HL-60/S4 treated with phorbol 12-myristate 13-acetate at 8.2 ng/mL for 4 days and 3 days (cell line): Measurements from ENCODE around the gene VPREB1.
"Not testable (repeated sequence)": the region's sequence is repeated elsewhere in the genome, so short reads cannot be mapped to it uniquely, and the experiment has no call there.

Experiments
- in situ Hi-C: fragments of 300-500 bp; cut with MboI; formaldehyde crosslinking; loops from 2 replicates; pipeline ENCODE4 v1.15.0; 2022; ENCODE audit warnings: low sequenced_read_pairs

Gene VPREB1

DNA sequence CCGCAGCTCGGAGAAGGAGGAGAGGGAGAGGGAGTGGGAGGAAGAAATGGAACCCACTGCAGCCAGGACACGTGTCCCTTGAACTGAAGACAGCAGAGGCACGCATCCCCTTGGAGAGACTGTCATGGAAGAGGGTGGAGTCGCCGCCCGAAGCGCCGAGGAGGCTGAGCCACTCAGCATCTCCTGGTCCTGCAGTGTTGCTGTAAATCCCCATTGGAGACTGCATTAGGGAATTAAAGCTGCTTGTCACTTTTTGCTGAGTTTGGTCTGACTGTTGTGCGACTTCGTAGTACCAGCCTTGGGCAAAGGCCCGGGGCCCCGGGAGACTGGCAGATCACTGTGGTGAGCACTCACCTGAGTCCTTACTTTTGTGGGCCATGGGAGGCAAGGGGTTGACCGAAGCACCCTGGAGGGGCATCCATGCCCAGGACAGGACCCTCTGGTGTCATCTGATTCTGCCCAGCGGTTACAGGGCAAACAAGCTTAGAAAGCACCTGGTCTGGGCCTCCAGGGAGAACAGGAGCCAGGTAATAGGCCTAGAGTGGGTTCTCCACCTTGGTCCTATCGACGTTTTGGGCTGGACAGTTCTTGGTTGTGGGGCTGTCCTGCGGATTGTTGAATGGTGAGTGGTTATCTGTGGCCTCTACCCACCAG, 797 bp downstream of the VPREB1 start:
- in situ Hi-C loops, result no loop called here

GRCh38 chr22:22245935-22246525, 1.4 kb downstream of the VPREB1 start:
- in situ Hi-C loops, result no loop called here

GRCh38 chr22:22246706-22247105, 2.1 kb downstream of the VPREB1 start:
- in situ Hi-C loops, result no loop called here

DNA sequence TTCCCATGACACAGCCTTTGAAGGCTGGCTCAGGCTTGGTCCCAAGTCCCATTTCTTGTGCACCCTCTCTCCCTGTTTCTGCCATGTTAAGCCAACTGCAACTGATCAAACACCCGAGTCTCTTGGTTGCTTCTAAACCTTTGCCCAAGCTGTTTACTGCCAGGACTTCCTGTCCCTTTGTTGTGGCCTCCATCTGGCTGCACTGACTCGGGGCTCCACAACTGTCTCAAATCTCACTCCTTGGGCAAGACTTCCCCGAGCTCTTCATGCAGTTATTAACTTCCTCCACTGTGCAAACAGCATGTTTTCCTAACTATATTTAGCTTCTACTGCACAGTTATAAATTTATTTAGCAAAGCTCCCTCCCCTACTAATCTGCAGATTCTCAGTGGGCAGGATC, 4.3 kb downstream of the VPREB1 start:
- in situ Hi-C loops, result no loop called here

GRCh38 chr22:22250651-22251050, 6.1 kb downstream of the VPREB1 start:
- in situ Hi-C loops, result not testable (repeated sequence)

DNA sequence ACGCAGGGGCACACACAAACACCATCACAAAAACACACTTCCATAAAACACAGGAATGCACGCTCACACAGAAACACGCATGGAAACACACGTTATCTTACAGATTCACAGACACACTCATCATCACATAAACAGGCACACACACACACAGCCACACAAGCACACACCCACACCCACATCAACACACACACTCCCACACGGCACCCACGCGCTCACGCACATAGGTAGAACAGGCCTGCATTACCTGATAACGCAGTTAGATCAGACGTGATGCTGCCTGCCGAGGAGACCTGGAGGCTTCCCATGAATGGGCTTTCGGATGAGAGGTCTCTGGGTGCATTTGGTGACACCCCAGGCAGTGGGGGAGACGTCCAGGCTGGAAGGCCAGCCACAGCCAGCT, 11.5 kb downstream of the VPREB1 start:
- in situ Hi-C loops, result not testable (repeated sequence)

- in situ Hi-C loops, result not testable (repeated sequence)
Measured at GRCh38 chr22:22258597-22259415, 14.2 kb downstream of the VPREB1 start.

GRCh38 chr22:22260169-22260568, 15.6 kb downstream of the VPREB1 start:
- in situ Hi-C loops, result not testable (repeated sequence)

DNA sequence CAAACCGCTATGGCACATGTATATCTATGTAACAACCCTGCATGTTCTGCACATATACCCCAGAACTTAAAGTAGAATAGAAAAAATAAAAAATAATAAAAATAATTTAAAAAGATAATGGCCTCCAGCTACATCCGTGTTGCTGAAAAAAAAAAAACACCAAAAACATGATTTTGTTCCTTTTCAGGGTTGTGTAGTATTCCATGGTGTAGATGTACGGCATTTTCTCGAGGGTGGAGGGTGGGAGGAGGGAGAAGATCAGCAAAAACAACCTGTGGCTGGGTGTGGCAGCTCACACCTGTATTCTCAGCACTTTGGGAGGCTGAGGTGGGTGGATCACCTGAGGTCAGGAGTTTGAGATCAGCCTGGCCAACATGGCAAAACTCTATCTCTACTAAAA, 16.0 kb downstream of the VPREB1 start:
- in situ Hi-C loops, result not testable (repeated sequence)

DNA sequence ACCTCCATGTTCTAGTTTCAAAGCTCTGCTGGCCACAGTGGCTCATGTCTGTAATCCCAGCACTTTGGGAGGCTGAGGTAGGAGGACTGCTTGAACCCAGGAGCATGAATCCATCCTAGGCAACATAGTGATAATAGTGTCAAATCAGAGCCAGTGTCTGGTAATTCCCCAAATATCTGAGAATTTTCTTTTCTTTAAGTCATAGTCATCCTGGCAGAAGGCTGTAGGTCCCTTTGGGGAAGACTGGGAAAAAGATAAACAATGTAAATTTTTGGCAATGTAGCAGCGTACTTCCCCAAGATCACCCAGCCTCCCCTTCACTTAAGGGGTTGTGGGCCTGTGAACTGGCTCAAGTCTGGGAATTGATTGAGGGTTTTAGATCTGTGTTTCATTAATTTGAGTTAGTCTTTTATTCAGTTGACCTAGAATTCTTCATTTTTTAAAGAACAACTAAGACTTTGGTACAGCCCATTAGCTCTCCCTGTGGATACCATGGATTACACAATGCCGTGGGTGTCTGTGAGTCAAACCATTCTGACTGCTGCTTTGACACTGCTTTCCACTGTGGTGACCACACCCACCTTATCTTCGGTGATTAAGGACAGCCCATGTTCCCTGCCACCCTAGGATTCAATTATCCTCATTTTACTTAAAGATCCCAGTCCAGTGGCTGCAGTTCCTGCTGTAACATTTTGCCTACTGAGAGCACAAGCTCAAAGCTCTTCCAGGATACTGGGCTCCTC, 17.9 kb downstream of the VPREB1 start:
- in situ Hi-C loops, result not testable (repeated sequence)

- in situ Hi-C loops, result not testable (repeated sequence)
Measured at GRCh38 chr22:22263823-22264222, 19.2 kb downstream of the VPREB1 start.

- in situ Hi-C loops, result not testable (repeated sequence)
Measured at GRCh38 chr22:22270036-22270676, 25.6 kb downstream of the VPREB1 start.

DNA sequence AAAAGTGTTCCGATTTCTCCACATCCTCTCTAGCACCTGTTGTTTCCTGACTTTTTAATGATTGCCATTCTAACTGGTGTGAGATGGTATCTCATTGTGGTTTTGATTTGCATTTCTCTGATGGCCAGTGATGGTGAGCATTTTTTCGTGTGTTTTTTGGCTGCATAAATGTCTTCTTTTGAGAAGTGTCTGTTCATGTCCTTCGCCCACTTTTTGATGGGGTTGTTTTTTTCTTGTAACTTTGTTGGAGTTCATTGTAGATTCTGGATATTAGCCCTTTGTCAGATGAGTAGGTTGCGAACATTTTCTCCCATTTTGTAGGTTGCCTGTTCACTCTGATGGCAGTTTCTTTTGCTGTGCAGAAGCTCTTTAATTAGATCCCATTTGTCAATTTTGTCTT, 32.8 kb downstream of the VPREB1 start:
- in situ Hi-C loops, result not testable (repeated sequence)

DNA sequence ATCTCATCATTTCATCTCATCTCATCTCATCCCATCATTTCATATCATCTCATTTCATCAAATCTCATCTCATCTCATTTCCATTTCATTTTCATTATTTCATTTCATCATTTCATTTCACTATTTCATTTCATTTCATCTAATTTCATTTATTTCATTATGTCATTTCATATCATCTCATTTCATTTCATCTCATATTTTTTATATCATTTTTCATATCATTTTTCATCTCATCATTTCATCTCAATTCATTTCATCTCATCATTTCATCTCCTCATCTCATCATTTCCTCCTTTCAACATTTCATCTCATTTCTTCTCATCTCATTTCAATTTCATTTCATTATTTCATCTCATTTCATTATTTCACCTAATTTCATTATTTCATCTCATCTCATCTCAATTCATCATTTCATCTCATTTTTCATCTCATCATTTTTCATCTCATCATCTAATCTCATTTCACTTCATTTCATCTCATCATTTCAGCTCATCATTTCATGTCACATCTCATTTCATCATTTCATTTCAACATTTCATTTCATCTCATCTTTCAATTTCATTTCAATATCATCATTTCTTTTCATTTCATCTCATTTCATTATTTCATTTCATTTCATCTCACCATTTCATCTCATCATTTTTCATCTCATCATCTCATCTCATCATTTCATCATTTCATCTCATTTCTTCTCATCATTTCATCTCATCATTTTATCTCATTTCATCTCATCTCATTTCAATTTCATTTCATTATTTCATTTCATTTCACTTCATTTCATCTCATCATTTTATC, 40.6 kb downstream of the VPREB1 start:
- in situ Hi-C loops, result not testable (repeated sequence)

DNA sequence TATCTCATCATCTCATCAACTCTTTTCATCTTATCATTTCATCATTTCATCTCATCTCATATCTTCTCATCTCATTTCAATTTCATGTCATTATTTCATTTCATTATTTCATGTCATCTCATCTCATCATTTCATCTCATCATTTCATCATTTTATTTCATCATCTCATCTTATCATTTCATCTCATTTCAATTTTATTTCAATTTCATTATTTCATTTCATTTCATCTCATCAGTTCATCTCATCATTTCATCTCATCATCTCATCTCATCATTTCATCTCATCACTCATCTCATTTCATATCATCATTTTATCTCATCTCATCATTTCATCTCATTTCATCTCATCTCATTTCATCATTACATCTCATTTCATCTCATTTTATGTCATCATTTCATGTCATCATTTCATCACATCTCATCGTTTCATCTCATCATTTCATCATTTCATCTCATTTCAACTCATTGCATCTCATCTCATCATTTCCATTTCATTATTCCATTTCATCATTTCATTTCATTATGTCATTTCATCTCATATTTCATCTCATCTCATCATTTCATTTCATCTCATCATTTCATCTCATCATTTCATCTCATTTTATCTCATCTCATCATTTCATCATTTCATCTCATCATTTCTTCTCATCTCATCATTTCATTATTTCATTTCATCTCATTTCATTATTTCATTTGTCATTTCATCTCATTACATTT, 42.0 kb downstream of the VPREB1 start:
- in situ Hi-C loops, result not testable (repeated sequence)

- in situ Hi-C loops, result not testable (repeated sequence)
Measured at GRCh38 chr22:22287106-22287626, 42.6 kb downstream of the VPREB1 start.

DNA sequence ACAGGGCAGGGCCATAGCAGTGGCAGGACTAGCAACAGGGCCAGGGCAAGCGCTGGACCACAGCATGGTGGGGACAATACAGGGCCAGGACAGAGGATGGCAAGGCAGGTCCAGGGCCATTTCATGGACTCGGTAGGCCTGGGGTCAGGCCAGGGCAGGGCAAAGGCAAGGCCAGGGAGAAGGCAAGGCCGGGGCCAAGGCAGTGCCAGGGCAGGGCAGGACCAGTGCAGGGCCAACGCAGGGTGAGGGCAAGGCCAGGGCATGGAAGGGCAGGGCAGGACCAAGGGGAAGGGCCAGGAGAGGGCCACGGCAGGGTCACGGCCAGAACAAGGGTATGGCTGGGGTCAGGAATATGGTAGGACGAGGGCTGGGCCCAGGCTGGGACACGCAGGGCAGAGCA, 45.1 kb downstream of the VPREB1 start:
- in situ Hi-C loops, result not testable (repeated sequence)

- in situ Hi-C loops, result not testable (repeated sequence)
Measured at GRCh38 chr22:22291129-22291806, 46.7 kb downstream of the VPREB1 start.

DNA sequence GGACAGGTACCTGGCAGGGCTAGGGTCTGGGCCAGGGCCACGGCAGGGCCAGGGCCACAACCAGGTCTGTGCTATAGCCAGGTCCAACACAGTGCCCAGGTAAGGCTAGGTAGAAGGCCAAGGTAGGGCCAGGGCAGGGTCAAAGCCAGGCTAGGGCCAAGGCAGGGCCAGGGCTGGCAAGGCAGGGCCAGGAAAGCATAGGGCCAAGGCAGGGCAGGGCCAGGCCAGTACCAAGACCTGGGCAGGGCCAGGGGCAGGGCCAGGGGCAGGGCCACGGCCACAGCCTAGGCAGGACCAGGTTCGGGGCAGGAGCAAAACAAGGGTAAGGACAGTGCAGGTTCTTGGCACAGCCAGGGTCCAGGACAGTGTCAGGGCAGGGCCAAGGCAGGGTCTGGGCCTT, 48.1 kb downstream of the VPREB1 start:
- in situ Hi-C loops, result not testable (repeated sequence)
